Esophagus squamous epithelium (tissue), 5 donors: ENCODE measurements around the gene METTL4. TPM values are rescaled to one million over a fixed set of nuclear protein-coding genes. Genes with fewer than 3 reads are reported as not detected.

Experiments
- DNase-seq: peaks from one replicate; lab custom pipeline; 2025; lab: John Stamatoyannopoulos, UW
- H3K27ac ChIP-seq, 4 donors: fragments of 200-600 bp; sonication (generic); one replicate each; pipeline ENCODE4 v1.5.1; 2016 to 2019; ENCODE audit warnings: mild to moderate bottlenecking in 1 of 4
- H3K27me3 ChIP-seq, 4 donors: fragments of 200-600 bp; sonication (generic); 1 replicate in 3 of 4; 2 replicates in 1 of 4; pipeline versions ENCODE4 v1.5.1 to v1.6.0; 2017 to 2021; ENCODE audit warnings: antibody characterized with exemption in 1 of 4
- H3K36me3 ChIP-seq, 3 donors: fragments of 200-600 bp; sonication (generic); one replicate each; pipeline ENCODE4 v1.5.1; 2016 to 2019
- H3K4me1 ChIP-seq, 3 donors: fragments of 200-600 bp; sonication (generic); one replicate each; pipeline ENCODE4 v1.5.1; 2017 to 2019
- H3K4me3 ChIP-seq, 4 donors: fragments of 200-600 bp; sonication (generic); 1 replicate in 3 of 4; 2 replicates in 1 of 4; pipeline ENCODE4 v1.5.1; 2016 to 2019; ENCODE audit warnings: mild to moderate bottlenecking in 2 of 4, moderate library complexity in 1 of 4
- H3K9me3 ChIP-seq, 3 donors: fragments of 200-600 bp; sonication (generic); one replicate each; pipeline ENCODE4 v1.5.1; 2016 to 2019
- POLR2A ChIP-seq, 4 donors: fragments of 450-650 bp; IDR thresholded peaks; one replicate each; pipeline ENCODE4 v1.6.1; 2017; ENCODE audit warnings: antibody characterized with exemption in 4 of 4, mild to moderate bottlenecking in 4 of 4, moderate library complexity in 3 of 4
- WGBS, 2 donors: methylation state at CpG; one replicate each; pipeline ENCODE4 v1.1.5; 2018; 5-methylcytosine and 5-hydroxymethylcytosine counted together
- intact Hi-C: fragments of 100-400 bp; cut with DNase I; formaldehyde crosslinking; loops from one replicate; pipeline ENCODE4 v1.15.0; 2022
- total RNA-seq, 4 donors: library from RNA; depleted of rRNA; stranded (reverse); fragments of >200 nt; gene quantifications; one replicate each; pipeline ENCODE4 v1.1.0, GENCODE V29; 2016
- TF ChIP-seq, protein P1 (sequence below), 6 experiments: fragments of 450-650 bp in 4 of 6; fragments of 200-600 bp in 2 of 6; sonication (generic) in 2 of 6; IDR thresholded peaks; one replicate each; pipeline ENCODE4 v1.5.1; 2016 to 2019; ENCODE audit warnings: antibody characterized with exemption in 6 of 6, mild to moderate bottlenecking in 4 of 6, moderate library complexity in 4 of 6
- donor health status: DM: yes; HTN: yes; CAD: no.

Gene METTL4
- total RNA-seq, 4 donors from 2014 or later = 1.8 to 6.7 (median 4.4) TPM

DNA sequence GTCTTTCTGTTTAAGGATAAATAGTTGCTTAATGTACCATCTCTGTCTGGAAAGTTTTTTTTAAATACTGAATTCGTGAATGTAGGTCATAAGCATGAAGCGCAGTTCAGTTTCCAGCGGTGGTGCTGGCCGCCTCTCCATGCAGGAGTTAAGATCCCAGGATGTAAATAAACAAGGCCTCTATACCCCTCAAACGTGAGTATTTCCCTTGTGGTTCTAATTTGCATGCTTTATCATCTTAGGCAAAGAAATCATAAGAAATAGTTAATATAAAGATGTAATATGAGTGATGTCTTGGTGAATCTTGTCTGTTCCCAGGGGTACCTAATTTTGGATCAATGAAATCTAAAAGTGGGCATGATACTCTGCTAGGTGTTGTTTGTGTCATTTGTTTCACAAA is 1.6 kb upstream of the METTL4 start:
- peaks cover 6 to 43% (median 11%) of the 10 kb centered on the region in 3 donors for H3K4me1 ChIP-seq
- DNase-seq = no peak
- 34 to 39% methylated on average over 5 of the region's 5 CpGs for WGBS, 2 donors
- H3K4me3 ChIP-seq = peak overlapping the region in 2 of 4 donors; percentile 72 to 90
- H3K27ac ChIP-seq = no peak overlapping the region
- H3K9me3 ChIP-seq = no peaks in the 10 kb centered on the region
- H3K27me3 ChIP-seq = no peaks in the 10 kb centered on the region
- TF ChIP-seq, protein P1, sequence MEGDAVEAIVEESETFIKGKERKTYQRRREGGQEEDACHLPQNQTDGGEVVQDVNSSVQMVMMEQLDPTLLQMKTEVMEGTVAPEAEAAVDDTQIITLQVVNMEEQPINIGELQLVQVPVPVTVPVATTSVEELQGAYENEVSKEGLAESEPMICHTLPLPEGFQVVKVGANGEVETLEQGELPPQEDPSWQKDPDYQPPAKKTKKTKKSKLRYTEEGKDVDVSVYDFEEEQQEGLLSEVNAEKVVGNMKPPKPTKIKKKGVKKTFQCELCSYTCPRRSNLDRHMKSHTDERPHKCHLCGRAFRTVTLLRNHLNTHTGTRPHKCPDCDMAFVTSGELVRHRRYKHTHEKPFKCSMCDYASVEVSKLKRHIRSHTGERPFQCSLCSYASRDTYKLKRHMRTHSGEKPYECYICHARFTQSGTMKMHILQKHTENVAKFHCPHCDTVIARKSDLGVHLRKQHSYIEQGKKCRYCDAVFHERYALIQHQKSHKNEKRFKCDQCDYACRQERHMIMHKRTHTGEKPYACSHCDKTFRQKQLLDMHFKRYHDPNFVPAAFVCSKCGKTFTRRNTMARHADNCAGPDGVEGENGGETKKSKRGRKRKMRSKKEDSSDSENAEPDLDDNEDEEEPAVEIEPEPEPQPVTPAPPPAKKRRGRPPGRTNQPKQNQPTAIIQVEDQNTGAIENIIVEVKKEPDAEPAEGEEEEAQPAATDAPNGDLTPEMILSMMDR (IDR thresholded peaks at IDR 0.05) = no peak
- TF ChIP-seq POLR2A (IDR thresholded peaks at IDR 0.05) = no peak
- no peaks in the 10 kb centered on the region for H3K36me3 ChIP-seq
- intact Hi-C loops = no loop called here

DNA sequence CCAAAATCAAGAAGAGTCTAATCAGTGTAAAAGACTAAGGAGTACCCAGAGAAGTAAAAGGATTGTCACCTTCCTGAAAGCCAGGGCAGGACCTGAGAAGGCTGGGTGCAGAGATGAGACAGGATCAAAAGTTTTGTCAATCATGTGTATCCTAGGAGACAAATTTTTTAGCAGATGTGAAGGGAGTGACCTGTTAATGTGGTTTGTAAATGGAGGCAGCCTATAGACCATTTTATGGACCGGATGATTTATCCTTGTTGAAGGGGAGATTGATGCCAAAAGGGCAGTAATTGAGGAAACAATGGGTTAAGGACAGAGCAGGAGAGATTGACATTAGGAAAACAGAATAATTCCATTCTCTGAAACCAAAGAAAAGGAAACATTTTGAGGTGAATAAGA is 865 bp upstream of the METTL4 start:
- DNase-seq = no peak
- H3K4me3 ChIP-seq = peak overlapping the region; percentile 62 to 90 (median 70)
- no peaks in the 10 kb centered on the region for H3K27me3 ChIP-seq
- no peak for TF ChIP-seq POLR2A (IDR thresholded peaks at IDR 0.05)
- TF ChIP-seq, protein P1 (IDR thresholded peaks at IDR 0.05) = no peak
- 0 to 3% methylated on average over 1 of the region's 1 CpG for WGBS, 2 donors
- peaks cover 6 to 43% (median 11%) of the 10 kb centered on the region in 3 donors for H3K4me1 ChIP-seq
- H3K36me3 ChIP-seq = peaks cover 0 to 3% (median 0%) of the 10 kb centered on the region in 3 donors
- H3K27ac ChIP-seq = peak overlapping the region in 3 of 4 donors; percentile 96 to 98 (median 96)
- intact Hi-C loops = no loop called here
- no peaks in the 10 kb centered on the region for H3K9me3 ChIP-seq

DNA sequence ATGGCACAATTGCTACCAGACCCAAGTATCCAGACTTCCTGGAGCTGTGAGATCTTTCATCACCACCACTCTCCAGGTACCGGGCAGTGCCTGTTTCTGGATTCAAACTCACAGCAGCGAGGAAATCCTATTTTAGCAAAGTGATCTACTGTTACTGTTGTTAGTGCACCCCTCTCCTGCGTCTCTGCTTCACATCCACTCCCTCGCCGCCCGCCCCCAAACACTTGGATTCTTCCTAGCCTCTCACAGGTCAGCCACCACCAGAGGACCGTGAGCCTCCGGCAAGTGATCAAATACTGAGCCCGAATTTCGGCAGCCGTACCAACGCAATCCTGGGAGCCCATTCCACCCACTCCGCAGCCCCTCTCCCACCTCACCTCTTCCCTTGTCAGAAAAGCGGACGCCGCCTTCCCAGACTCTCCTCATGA is 519 bp downstream of the METTL4 start:
- TF ChIP-seq POLR2A (IDR thresholded peaks at IDR 0.05) = no peak
- TF ChIP-seq, protein P1 (IDR thresholded peaks at IDR 0.05) = peak in 2 of 6 experiments; percentile 12 to 32
- Histone ChIP-seq H3K4me3 (peak overlapping the region; percentile 62 to 90 (median 70)), H3K27ac (peak overlapping the region; percentile 96 to 98 (median 96)), H3K9me3 (no peaks in the 10 kb centered on the region), H3K27me3 (no peaks in the 10 kb centered on the region), H3K4me1 (peaks cover 6 to 43% (median 11%) of the 10 kb centered on the region in 3 donors), H3K36me3 (peaks cover 0 to 15% (median 0%) of the 10 kb centered on the region in 3 donors)
- WGBS, 2 donors = 0% methylated on average over 14 to 16 of the region's 16 CpGs
- no peak for DNase-seq
- intact Hi-C loops = loop anchor here (2.0 kb wide), 1 partner anchor 84 kb away; the partner anchor contains the start of gene SMCHD1

DNA sequence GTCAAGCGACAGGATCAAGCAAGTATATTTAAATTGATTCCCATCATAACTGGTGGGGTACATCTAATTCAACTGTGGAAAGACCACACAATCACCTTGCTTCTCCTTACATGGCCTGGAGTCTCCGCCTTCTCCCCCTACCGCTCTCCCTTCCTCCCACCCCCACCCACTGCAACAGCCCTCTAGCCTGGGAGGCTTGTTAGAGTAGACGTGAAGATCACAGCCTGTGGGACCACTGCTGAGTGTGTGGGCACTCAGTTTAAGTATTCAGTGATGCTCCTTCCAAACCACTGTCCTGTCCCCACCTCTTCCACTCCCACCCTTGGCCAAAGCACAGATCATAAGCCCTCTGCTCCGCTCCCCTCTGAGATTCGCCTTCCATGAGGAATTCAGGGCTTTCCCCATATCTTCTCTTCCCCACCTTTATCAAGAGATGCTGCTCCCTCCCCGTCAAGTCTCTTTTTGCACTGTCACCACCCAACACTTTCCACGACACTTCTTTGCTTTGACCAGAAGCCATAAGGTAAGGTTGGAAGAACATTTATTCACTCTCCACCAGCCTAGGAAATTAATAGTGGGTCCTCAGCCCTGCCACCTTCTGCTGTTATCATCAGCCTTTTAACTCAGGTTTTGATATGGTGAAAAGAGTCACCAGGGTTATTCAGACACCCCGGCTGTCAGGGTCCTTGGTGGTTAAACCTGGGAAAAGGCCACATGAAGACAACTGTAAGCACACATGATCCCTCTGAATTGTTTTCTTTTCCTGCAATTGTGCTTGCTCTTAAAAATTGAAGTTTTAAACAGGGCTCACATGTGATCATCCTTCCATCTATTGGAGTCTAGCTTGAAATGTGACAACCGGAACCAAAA is 1.7 kb downstream of the METTL4 start:
- no peaks in the 10 kb centered on the region for H3K27me3 ChIP-seq
- WGBS, 2 donors = 83% methylated on average over 10 of the region's 10 CpGs
- H3K9me3 ChIP-seq = no peaks in the 10 kb centered on the region
- peak overlapping the region in 2 of 4 donors; percentile 69 to 90 for H3K4me3 ChIP-seq
- peaks cover 6 to 43% (median 11%) of the 10 kb centered on the region in 3 donors for H3K4me1 ChIP-seq
- intact Hi-C loops = loop anchor here (2.0 kb wide), 1 partner anchor 85 kb away; the partner anchor contains the start of gene SMCHD1
- peak overlapping the region in 1 of 4 donors; percentile 98 for H3K27ac ChIP-seq
- TF ChIP-seq, protein P1 (IDR thresholded peaks at IDR 0.05) = no peak
- TF ChIP-seq POLR2A (IDR thresholded peaks at IDR 0.05) = no peak
- DNase-seq = no peak
- H3K36me3 ChIP-seq = peaks cover 0 to 15% (median 0%) of the 10 kb centered on the region in 3 donors

DNA sequence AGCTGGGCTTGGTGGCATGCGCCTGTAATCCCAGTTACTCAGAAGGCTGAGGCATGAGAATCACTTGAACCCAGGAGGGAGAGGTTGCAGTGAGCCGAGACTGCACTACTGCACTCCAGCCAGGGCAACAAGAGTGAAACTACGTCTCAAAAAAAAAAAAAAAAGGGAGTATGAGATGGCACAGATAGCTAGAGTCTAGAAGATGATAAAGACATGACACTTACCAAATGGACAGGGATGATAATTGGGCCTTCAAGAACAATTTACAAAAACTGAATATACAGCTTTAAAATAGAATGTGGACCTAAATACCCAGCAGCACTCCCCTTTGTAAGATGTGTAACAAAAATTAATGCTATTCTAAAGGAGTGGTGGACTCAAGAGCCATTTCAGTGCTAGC is 2.7 kb downstream of the METTL4 start:
- H3K9me3 ChIP-seq = no peaks in the 10 kb centered on the region
- H3K27ac ChIP-seq = no peak overlapping the region
- TF ChIP-seq, protein P1 (IDR thresholded peaks at IDR 0.05) = no peak
- TF ChIP-seq POLR2A (IDR thresholded peaks at IDR 0.05) = no peak
- DNase-seq = no peak
- H3K27me3 ChIP-seq = no peaks in the 10 kb centered on the region
- H3K4me1 ChIP-seq = peaks cover 6 to 39% (median 11%) of the 10 kb centered on the region in 3 donors
- 92 to 94% methylated on average over 3 of the region's 3 CpGs for WGBS, 2 donors
- intact Hi-C loops = no loop called here
- peaks cover 0 to 23% (median 0%) of the 10 kb centered on the region in 3 donors for H3K36me3 ChIP-seq
- H3K4me3 ChIP-seq = no peak overlapping the region
